NCI-H1105 treated with DMSO at 0.1 percent for 48 hours (cell line): ENCODE data around the gene NOC2L.
"Not testable (repeated sequence)": the region's sequence is repeated elsewhere in the genome, so short reads cannot be mapped to it uniquely, and the experiment has no call there.

Experiments used
- DNase-seq: peaks from one replicate; lab custom pipeline; 2025; lab: John Stamatoyannopoulos, UW

Gene NOC2L

GRCh38 chr1:904310-904950 lies 54.6 kb downstream of the NOC2L start:
- peak; percentile 78 for DNase-seq

- DNase-seq, result no peak
Measured at GRCh38 chr1:903721-904271, 55.3 kb downstream of the NOC2L start.

- DNase-seq, result no peak
Measured at GRCh38 chr1:903305-903704, 55.8 kb downstream of the NOC2L start.

GRCh38 chr1:902802-903201 lies 56.3 kb downstream of the NOC2L start:
- DNase-seq, result no peak

- DNase-seq, result no peak
Measured at GRCh38 chr1:901108-901859, 57.8 kb downstream of the NOC2L start.

GRCh38 chr1:899636-900317 lies 59.3 kb downstream of the NOC2L start:
- no peak for DNase-seq

GRCh38 chr1:897951-898350 lies 61.1 kb downstream of the NOC2L start:
- not testable (repeated sequence) for DNase-seq

- no peak for DNase-seq
Measured at GRCh38 chr1:897226-897625, 61.8 kb downstream of the NOC2L start.
